ENCODE measurements around the gene GABRG2.

The GABRG2 gene

GRCh38 chr5:162193012-162193411 is 125.4 kb downstream of the GABRG2 start:
- DNase-seq (ENCODE audit: low spot score) = no peak

GRCh38 chr5:162196351-162196750 is 128.8 kb downstream of the GABRG2 start:
- no peak for DNase-seq (ENCODE audit: low spot score)

- DNase-seq (ENCODE audit: low spot score) = no peak
Observed at GRCh38 chr5:162202285-162202880, 134.8 kb downstream of the GABRG2 start.
